HepG2 (cell line): ENCODE data around the gene GNB1. TPM values are rescaled to one million over a fixed set of nuclear protein-coding genes. Genes with fewer than 3 reads are reported as not detected.

Experiments
- ATF4 ChIP-seq, 2 experiments: fragments of 450-650 bp in 1 of 2; sonication (generic) in 1 of 2; formaldehyde crosslinking; IDR thresholded peaks; 2 replicates each; pipeline versions ENCODE4 v1.5.0 to v1.8.0; 2020 to 2022; ENCODE audit warnings: mild to moderate bottlenecking in 1 of 2, missing genetic modification reagents in 1 of 2
- DNMT1 ChIP-seq: sonication (generic); formaldehyde crosslinking; IDR thresholded peaks from 2 replicates; pipeline ENCODE4 v1.5.1; 2020; ENCODE audit warnings: mild to moderate bottlenecking, missing genetic modification reagents
- DRAP1 ChIP-seq: IDR thresholded peaks from 2 replicates; pipeline ENCODE4 v1.6.1; 2016; ENCODE audit warnings: missing genetic modification reagents, missing compliant biosample characterization
- IRF2 ChIP-seq: IDR thresholded peaks from 2 replicates; pipeline ENCODE4 v1.6.1; 2018; ENCODE audit warnings: missing genetic modification reagents, missing compliant biosample characterization
- NR2F2 ChIP-seq: IDR thresholded peaks from 2 replicates; pipeline ENCODE4 v1.6.1; 2012; ENCODE audit warnings: low read depth, inconsistent platforms, borderline replicate concordance
- RBFOX2 ChIP-seq: fragments of 200-400 bp; formaldehyde crosslinking; IDR thresholded peaks from 2 replicates; pipeline ENCODE4 v1.6.1; 2017; ENCODE audit warnings: low read depth, mild to moderate bottlenecking, low read length
- SIX4 ChIP-seq: sonication (generic); formaldehyde crosslinking; IDR thresholded peaks from 2 replicates; pipeline ENCODE4 v1.4.0; 2020; ENCODE audit warnings: missing genetic modification reagents
- ZBTB4 ChIP-seq: sonication (generic); formaldehyde crosslinking; IDR thresholded peaks from 2 replicates; pipeline ENCODE4 v1.4.0; 2020; ENCODE audit warnings: missing genetic modification reagents, mild to moderate bottlenecking, borderline replicate concordance
- ZKSCAN8 ChIP-seq: IDR thresholded peaks from 2 replicates; pipeline ENCODE4 v1.6.1; 2016; ENCODE audit warnings: borderline replicate concordance, missing genetic modification reagents, missing compliant biosample characterization
- ZNF746 ChIP-seq: sonication (generic); formaldehyde crosslinking; IDR thresholded peaks from 2 replicates; pipeline ENCODE4 v1.8.0; 2022; ENCODE audit warnings: mild to moderate bottlenecking, missing genetic modification reagents
- ZNF883 ChIP-seq: sonication (generic); formaldehyde crosslinking; IDR thresholded peaks from 2 replicates; pipeline ENCODE4 v1.5.1; 2020; ENCODE audit warnings: mild to moderate bottlenecking, missing genetic modification reagents; ENCODE audit errors: not compliant biosample characterization
- polyA plus RNA-seq, 8 experiments: library from polyadenylated mRNA; depleted of rRNA in 3 of 8; stranded (reverse) in 7 of 8; unstranded in 1 of 8; fragments of >200 nt; fragmentation: Illumina TruSeq in 4 of 8; extraction: Trizol in 4 of 8; gene quantifications; 2 replicates each; pipeline versions ENCODE4 v1.2.1 to v1.2.3, GENCODE V29; 2011 to 2016; ENCODE audit warnings: low read depth in 4 of 8, missing spikeins in 1 of 8, mixed read lengths in 1 of 8; ENCODE audit not compliant: insufficient read depth in 1 of 8
- total RNA-seq, 5 experiments: library from RNA; depleted of rRNA; stranded (reverse); fragments of >200 nt; fragmentation: Illumina TruSeq; extraction: Trizol; gene quantifications; 2 replicates each; pipeline ENCODE4 v1.2.3, GENCODE V29; 2016; ENCODE audit warnings: low read depth in 1 of 5
- TF ChIP-seq, protein P1 (sequence below): sonication (generic); formaldehyde crosslinking; IDR thresholded peaks from 2 replicates; pipeline ENCODE4 v1.4.0; 2020; ENCODE audit warnings: low read depth, missing genetic modification reagents
- TF ChIP-seq, protein P2 (sequence below): sonication (generic); formaldehyde crosslinking; IDR thresholded peaks from 2 replicates; pipeline ENCODE4 v1.5.0; 2020; ENCODE audit warnings: mild to moderate bottlenecking, missing genetic modification reagents
- TF ChIP-seq, protein P3 (sequence below): sonication (generic); formaldehyde crosslinking; conservative IDR thresholded peaks from 2 replicates; pipeline ENCODE4 v1.4.0; 2020; ENCODE audit warnings: missing genetic modification reagents

Gene GNB1
- total and polyA plus RNA-seq, 2 of the 13 experiments (the other 11 are each of a cell fraction or from before 2014, with no cell fraction given), result 66.2 to 327 TPM

DNA sequence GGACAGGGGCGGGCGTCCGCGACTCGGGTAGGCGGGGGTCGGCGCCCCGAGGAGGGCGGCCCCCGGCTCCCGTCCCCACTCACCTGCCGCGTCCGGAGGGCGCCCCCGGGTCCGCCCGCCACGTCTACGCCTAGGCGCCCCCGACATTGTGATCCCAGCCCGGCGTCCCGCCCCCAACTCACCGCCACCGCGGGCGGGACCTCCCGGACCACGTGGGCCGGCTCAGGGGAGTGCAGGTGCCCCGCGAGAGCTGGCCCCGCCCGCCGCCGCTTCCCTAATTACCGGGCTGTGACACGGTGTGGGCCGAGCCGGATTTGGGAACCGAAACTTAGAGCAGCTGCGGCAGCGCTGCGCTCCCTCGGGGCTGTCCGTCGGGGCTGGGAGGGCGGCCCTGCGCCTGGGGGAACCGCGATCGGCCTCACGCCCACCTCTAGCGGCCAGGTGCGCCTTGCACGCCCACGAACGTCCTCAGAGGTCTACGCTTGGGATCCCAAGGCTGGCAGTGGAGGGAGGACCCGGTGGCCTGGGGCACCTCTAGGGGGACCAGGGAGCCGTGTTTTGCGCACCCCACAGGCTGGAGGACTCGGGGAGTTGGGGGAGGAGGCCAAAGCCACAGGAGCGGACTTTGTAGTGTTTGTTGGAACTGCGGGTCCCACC is 112.1 kb downstream of the GNB1 start (continued):
- peak; percentile 62 for TF ChIP-seq ZNF883
- TF ChIP-seq DNMT1 (CRISPR knock-in tag), result no peak
- TF ChIP-seq, protein P1, sequence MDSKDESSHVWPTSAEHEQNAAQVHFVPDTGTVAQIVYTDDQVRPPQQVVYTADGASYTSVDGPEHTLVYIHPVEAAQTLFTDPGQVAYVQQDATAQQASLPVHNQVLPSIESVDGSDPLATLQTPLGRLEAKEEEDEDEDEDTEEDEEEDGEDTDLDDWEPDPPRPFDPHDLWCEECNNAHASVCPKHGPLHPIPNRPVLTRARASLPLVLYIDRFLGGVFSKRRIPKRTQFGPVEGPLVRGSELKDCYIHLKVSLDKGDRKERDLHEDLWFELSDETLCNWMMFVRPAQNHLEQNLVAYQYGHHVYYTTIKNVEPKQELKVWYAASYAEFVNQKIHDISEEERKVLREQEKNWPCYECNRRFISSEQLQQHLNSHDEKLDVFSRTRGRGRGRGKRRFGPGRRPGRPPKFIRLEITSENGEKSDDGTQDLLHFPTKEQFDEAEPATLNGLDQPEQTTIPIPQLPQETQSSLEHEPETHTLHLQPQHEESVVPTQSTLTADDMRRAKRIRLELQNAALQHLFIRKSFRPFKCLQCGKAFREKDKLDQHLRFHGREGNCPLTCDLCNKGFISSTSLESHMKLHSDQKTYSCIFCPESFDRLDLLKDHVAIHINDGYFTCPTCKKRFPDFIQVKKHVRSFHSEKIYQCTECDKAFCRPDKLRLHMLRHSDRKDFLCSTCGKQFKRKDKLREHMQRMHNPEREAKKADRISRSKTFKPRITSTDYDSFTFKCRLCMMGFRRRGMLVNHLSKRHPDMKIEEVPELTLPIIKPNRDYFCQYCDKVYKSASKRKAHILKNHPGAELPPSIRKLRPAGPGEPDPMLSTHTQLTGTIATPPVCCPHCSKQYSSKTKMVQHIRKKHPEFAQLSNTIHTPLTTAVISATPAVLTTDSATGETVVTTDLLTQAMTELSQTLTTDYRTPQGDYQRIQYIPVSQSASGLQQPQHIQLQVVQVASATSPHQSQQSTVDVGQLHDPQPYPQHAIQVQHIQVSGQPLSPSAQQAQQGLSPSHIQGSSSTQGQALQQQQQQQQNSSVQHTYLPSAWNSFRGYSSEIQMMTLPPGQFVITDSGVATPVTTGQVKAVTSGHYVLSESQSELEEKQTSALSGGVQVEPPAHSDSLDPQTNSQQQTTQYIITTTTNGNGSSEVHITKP, result peak; percentile 16; the same call in 1 of the 2 replicates
- peak; percentile 73; the same call in 1 of the 2 replicates for TF ChIP-seq ZNF746 (CRISPR knock-in tag)
- TF ChIP-seq, protein P2, sequence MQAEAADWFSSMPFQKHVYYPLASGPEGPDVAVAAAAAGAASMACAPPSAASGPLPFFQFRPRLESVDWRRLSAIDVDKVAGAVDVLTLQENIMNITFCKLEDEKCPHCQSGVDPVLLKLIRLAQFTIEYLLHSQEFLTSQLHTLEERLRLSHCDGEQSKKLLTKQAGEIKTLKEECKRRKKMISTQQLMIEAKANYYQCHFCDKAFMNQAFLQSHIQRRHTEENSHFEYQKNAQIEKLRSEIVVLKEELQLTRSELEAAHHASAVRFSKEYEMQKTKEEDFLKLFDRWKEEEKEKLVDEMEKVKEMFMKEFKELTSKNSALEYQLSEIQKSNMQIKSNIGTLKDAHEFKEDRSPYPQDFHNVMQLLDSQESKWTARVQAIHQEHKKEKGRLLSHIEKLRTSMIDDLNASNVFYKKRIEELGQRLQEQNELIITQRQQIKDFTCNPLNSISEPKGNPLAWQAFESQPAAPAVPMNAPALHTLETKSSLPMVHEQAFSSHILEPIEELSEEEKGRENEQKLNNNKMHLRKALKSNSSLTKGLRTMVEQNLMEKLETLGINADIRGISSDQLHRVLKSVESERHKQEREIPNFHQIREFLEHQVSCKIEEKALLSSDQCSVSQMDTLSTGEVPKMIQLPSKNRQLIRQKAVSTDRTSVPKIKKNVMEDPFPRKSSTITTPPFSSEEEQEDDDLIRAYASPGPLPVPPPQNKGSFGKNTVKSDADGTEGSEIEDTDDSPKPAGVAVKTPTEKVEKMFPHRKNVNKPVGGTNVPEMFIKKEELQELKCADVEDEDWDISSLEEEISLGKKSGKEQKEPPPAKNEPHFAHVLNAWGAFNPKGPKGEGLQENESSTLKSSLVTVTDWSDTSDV (CRISPR knock-in tag), result 0 out of 2 replicates have a peak, but pooled peaks have one; percentile 41
- TF ChIP-seq ZBTB4, result 0 out of 2 replicates have a peak, but pooled peaks have one; percentile 51
- TF ChIP-seq RBFOX2, result peak; percentile 78
- peak; percentile 33; the same call in 1 of the 2 replicates for TF ChIP-seq IRF2 (CRISPR knock-in tag)
- TF ChIP-seq, protein P3, sequence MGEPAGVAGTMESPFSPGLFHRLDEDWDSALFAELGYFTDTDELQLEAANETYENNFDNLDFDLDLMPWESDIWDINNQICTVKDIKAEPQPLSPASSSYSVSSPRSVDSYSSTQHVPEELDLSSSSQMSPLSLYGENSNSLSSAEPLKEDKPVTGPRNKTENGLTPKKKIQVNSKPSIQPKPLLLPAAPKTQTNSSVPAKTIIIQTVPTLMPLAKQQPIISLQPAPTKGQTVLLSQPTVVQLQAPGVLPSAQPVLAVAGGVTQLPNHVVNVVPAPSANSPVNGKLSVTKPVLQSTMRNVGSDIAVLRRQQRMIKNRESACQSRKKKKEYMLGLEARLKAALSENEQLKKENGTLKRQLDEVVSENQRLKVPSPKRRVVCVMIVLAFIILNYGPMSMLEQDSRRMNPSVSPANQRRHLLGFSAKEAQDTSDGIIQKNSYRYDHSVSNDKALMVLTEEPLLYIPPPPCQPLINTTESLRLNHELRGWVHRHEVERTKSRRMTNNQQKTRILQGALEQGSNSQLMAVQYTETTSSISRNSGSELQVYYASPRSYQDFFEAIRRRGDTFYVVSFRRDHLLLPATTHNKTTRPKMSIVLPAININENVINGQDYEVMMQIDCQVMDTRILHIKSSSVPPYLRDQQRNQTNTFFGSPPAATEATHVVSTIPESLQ (CRISPR knock-in tag), result no peak
- 0 out of 2 replicates have a peak, but pooled peaks have one; percentile 47 for TF ChIP-seq ZKSCAN8 (CRISPR knock-in tag)
- peak; percentile 36; the same call in 1 of the 2 replicates for TF ChIP-seq DRAP1
- TF ChIP-seq SIX4 (CRISPR knock-in tag), result no peak
- 0 out of 4 replicates have a peak, but pooled peaks of 1 of the 2 experiments have one; percentile 38 for TF ChIP-seq ATF4 (CRISPR knock-in tag; IDR thresholded peaks at IDR 0.05)
- TF ChIP-seq NR2F2, result no peak
